ENCODE data around the gene PLEKHA8.

The PLEKHA8 gene

DNA sequence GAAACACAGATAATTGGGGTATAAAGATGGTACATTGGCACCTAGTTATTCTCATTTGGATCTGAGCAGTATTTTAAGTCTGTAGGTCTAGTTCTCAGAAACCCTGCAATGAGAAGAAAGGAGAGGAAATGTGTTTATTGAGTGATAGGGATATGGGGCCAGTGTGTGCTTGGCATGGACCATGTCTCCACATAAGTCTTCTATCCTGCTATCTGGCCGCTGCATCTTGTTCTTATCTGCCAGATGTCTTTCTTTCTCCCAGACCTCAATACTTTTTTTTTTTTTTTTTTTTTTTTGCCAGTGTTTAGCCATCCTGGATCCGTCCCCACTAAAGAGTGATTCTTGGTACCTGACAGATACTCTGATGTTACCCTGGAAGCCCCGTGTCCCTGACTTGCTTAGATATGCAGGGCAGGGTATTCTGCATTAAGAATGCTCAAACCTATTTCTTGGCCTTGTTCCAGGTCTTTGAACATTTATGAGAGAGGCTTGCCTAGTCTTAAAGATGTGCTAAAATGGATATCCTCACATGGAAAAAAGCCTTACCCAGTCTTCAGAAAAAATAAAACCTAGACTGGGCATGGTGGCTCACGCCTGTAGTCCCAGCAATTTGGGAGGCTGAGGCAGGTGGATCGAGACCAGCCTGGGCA is 116.6 kb downstream of the PLEKHA8 start:
- no peak for DNase-seq (ENCODE audit: low read depth, low spot score)

DNA sequence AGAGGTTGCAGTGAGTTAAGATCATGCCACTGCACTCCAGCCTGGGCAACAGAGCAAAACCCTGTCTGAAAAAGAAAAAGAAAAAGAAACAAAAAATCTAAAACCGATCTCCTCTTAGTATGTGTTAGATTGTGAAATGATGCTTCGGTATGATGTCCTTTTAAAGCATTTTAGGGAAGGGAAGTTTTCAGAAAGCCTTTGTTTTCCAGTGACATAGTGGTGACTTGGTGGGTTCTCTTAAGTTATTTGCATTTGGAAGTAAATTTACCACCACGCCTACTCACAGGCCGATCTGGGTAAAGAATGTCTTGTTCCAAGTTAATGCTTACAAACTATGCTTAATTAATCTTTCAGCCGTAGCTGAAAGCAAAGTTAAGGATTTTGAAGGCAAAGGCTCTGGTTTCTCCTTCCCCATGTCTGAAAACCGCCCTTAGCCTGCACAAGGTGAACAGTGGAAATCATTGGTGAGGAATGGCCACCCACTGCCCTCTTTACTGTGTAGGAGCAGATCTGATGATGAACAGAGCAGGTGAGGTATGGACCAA is 117.3 kb downstream of the PLEKHA8 start:
- DNase-seq (ENCODE audit: low read depth, low spot score), result no peak

DNA sequence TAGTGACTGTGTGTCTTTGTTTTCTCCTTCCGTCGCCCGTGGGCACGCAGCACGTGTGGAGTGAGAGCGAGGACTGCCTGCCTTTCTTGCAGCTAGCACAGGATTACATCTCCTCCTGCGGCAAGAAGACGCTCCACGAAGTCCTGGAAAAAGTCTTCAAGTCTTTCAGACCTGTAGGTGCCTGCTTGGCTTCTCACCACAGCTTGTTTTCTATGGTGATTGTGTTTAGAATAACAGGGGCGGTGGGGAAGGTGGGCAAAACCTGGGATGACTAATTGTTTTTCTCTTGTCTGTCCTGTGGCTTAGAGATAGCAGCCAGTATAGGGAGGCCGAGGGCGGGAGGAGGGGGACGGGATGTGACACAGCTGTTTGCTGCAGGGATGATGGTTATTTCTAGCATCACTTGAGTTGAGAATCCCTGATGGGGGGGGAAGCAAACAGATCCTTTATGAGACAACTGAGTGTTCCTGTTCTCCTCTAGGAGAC is 118.0 kb downstream of the PLEKHA8 start:
- DNase-seq (ENCODE audit: low read depth, low spot score), result no peak

DNA sequence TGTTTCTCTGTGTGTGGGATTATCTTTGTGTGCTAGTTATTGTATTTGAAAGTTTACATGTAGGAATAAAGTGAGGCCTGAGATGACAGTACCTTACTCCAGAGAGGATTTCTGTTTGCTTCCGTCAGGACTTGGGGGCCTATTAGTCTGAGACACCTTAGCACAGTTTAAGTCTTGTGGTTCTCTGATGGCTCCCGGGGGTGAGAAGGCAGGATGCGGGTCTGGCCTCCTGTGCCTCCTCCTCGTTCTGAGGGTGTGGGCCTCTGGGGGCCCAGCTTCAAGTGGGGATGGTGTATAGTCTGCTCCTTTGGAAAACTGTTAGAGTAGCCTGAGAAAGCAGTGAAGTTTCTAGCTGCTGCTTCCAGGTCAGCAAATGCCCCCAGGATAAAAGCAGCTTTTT is 119.0 kb downstream of the PLEKHA8 start:
- no peak for DNase-seq (ENCODE audit: low read depth, low spot score)

DNA sequence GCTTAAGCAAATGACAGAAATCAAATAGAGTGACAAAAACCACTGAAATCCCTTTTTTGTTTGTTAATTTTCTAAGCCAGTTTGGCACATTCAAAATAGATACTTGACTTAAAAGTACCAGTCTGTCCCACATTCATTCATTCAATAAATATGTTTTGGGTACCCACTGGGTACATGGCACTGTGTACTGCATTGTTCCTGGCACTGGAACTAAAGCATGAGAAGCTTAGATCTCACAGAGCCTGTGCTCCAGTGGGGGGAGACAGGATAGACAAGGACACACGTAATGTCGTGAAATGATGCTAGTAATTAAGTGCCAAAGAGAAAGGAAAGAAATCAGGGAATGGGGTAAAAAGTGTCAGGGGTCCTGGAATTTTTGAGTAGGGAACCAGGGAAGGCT is 119.6 kb downstream of the PLEKHA8 start:
- DNase-seq (ENCODE audit: low read depth, low spot score), result no peak

DNA sequence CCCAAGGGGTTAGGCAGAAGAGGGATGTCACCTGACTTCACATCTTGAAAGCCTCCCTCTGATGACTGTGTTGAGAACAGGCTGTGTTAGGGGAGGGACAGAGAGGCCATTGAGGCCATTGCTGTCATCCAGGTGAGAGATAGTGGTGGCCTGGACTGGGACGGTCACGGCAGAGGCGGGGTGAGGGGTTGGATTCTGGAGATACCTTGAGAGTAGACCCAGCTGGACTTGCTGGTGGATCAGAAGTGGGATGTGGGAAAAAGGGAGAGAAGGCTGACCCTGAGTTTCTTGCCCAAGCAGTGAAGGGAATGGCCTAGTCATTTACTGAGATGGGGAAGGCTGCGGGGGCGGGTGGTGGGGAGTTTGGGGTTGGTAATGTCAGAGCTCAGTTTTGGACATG is 120.2 kb downstream of the PLEKHA8 start:
- no peak for DNase-seq (ENCODE audit: low read depth, low spot score)

DNA sequence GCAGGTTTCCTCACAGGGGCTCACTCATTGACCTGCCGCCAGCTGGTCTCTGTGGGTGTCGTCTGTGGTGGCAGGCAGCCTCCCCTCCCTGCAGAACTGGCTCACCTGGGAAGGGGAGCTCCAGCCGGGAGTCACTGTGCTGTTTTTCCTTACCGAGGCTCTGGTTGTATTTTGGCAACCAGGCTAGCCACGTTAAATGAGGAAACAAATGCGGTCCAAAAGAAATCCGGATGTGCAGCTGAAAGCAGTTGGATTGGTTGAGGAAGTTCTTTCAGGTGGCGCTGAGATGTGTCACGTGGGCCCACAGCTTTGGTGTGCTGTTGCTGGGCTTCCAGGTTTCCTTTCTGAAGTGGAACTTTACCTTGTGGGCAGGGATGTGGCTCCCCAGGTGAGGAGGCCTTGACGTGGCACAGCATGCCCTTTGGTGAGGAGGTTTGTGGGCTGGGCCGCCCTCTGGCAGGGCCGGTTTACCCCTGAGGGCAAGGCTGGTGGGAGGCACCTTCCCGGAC is 120.8 kb downstream of the PLEKHA8 start:
- no peak for DNase-seq (ENCODE audit: low read depth, low spot score)

DNA sequence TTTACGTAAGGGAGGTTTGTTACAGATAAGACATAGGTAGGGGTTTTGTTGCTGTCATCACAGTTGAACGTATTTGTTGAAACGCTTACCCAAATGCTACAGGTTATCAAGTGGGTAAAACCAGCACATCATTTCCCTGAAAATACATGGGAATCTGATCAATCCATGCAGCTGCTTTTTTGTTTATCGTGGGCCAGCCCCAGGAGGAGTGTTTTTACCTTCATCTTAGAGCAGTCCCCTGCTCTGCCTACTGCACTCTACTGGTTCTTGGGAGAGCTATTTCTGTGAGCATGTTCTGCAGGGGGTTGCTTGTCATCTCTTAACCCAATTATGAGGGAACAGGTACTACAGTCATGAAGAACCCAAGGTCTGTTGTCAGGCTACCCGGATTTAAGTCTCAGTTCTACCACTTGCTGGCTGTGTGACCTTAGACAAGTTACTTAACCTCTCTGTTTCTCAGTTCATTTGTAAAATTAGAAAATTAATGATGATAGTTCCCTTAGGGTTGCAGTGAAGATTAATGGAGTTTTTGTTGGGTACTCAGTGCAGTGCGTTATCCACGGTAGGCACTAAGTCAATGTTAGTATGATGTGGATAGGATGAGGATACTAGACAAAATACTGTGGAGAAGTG is 121.5 kb downstream of the PLEKHA8 start:
- no peak for DNase-seq (ENCODE audit: low read depth, low spot score)

DNA sequence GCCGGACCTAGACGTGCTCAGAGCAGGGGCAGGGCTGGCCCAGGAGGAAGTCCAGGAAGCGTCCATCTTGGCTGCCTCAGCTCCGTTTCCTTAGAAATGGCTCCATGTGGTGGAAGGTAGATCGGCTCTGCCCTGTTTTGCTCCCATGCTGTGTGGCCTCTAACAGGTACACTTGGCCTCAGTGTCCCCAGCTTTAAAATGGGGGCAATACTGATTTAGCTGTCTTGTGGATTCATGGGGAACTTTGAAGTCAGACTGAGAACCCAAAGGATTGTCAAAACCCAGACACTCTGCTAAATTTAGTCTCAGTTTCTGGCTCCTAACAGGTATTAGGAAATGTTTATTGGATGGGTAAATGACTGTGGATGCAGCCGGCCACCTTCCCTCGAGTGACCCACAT is 122.5 kb downstream of the PLEKHA8 start:
- no peak for DNase-seq (ENCODE audit: low read depth, low spot score)

DNA sequence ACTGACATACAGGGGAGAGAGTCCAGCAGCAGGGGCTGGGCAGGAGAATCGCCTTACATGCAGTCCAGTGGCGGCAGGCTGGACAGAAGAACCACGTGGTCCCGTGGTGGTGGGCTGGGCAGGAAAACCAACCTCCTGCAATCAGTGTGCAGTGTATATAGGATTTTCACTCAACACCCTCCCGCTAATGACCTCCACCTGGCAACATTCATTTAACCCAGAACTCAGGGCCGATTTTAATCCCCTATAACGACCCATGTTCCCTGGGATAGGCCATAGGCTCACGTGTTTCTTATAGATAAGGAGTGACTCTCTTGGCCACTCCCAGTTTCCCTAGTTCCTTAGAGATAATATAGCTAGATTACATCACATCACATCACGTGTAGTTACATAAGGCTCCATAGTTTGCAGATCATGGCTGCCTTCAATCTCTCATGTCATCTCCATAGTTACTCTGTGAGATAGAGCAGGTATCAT is 125.9 kb downstream of the PLEKHA8 start:
- no peak for DNase-seq (ENCODE audit: low read depth, low spot score)

DNA sequence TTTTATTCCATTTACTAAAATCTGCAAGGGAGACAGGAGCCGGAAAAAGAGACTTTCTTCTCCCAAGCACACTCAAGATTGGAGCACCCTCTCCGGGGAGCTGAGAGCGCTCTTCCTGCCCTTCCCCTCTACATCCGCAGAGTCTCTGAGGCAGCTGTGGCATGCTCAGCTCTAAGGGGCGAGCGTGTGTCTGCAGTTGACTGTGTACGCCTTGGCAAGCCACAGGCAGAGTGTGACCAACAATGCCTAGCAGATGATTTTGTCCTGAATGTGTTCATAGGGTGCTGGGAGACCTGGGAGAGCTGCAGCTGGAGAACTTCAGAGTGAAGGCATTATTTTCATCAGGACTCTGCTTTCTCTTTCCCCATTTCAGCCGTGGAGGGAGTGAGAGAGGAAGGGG is 127.3 kb downstream of the PLEKHA8 start:
- DNase-seq (ENCODE audit: low read depth, low spot score), result no peak

DNA sequence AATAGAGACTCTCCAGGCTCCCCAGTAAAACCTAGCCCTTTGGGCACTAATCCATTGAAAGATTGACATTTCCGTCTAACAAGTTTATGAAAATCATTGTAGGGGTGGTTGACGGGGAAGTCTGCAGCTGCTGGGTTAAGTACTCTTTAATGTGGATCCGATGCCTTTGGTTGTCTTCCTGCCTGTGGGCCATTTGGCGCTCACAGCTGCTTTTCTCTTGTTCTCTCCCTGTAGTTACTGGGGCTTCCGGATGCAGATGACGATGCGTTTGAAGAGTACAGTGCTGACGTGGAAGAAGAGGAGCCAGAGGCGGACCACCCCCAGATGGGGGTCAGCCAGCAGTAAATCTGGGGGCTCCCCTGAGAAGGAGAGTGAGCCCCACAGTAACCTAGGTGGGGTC is 129.0 kb downstream of the PLEKHA8 start:
- DNase-seq (ENCODE audit: low read depth, low spot score), result no peak

DNA sequence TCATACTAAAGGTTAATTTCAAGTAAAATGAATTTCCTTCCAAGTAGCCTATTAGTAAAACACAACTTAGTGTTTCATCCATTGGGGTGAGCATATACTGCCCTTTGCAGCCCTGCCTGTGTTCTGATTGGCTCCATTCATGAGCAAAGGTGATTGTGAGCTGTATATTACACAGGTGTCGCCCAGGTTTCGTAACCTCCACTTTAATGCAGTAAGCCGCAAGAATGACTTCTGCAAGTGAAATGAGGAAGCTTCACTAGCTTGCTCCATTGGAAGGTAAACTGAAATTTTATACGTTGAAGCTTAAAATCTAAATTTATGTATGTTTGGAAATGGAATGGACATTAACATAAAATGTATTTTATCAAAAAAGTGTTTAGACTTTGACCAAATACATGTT is 131.0 kb downstream of the PLEKHA8 start:
- no peak for DNase-seq (ENCODE audit: low read depth, low spot score)

DNA sequence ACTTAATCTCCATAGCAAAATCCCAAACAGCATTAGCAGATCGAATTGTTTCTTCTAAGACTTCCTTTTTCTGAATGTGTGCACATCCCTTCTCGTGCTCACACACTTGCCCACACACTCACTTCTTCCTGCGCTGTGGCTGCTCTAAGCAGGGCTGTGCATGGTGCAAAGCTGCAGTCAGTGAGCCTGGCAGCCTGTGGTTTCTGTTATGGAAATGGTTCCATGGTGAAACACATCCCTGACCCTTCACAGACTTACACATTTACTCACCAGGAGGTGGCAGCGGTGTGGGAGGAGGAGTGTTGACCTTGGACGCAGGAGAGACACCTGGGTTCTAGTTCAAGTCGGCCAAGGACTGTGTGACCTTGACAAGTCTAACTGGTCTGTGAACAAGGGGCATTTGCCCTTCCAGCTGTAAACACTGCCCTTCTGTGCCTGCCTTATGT is 131.5 kb downstream of the PLEKHA8 start:
- DNase-seq (ENCODE audit: low read depth, low spot score), result no peak

DNA sequence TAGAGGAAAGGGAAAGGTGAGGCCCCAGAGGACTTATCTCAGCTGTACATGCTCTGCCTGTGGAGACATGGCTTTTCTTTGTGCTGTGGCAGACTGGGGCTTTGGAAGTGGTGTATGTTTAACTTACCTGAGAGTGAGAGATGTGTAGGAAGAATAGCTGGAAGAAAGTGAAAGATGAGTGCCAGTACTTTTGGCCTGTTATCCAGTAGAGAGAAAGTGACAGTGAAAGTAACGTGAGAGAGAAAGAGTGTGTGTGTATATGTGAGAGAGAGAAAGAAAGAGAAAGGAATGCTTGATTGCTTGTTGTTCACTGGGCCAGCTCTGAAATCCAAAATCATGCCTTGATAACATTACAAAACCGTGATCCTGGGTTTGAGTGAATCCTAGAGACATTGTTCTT is 132.1 kb downstream of the PLEKHA8 start:
- no peak for DNase-seq (ENCODE audit: low read depth, low spot score)

DNA sequence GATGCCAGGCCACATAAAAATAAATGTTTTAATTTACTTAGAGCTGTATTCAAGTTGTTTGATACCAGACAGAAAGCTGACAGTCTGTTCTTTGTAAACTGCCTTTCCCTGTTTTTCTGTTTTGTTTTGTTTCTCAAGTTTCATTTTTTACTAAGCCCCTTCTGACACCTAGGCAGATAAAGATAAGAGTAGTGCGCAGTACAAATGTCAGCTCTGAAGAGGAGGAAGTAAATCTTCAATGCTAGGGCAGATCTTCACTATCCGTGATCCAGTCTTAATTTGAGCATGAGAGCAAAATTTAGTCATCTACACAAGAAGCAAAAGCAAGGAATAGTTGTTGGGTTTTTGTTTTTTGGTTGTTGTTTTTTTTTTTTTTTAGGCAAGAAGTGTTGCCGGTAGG is 133.9 kb downstream of the PLEKHA8 start:
- DNase-seq (ENCODE audit: low read depth, low spot score), result no peak

DNA sequence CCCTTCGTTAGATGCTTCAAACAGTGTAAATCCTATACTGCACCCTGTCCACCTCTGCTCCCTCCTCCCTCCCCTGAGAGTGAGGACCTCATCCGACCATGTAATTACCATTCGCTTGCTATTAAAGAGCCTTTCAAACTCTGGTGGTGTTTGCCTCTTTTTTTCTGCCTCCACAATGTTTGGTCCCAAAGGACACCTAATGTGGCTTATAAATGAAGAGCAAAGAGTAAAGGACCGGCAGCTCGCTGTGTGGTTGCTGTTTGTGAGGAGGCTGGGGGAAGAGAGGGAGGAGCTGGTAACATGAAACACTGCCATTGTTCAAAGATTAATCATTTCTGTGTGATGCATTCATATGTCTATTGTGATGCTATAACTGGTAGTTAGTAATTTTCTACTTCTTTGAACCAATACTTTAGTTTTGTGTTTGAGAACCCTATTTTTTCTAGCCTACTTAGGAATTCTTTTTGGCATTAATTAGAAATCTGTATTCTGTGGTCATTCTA is 134.5 kb downstream of the PLEKHA8 start:
- no peak for DNase-seq (ENCODE audit: low read depth, low spot score)

DNA sequence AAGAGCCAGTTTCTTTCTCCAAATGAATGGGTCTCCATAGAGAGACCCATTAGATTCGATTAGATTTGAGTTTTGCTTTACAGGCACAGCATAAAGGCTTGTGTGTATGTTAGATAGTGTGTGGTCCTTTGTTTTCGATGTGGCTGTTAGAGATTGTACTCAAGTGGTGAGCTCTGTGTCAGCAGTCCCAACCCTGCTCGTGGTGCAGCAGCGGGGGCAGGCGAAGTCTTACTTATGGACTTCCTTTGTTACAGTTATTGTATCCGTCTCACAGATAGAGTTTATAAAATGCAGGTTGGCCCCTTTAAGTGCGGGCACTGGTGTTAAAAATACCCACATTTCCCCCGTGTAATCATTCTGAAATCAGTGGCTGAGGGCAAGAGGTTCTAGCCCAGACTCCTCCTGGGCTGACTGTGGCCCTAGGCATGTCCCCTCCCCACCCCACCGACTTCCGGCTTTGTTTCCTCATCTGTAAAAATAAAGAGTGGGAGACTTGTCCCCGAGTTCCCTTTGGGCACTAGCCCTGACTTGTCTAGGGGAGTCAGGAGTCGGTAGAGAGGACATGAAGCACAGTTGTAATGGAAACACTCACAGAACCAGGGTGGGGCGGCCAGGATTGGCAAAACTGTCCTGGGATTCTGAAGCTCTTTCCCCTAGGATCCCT is 135.2 kb downstream of the PLEKHA8 start:
- DNase-seq (ENCODE audit: low read depth, low spot score), result no peak

DNA sequence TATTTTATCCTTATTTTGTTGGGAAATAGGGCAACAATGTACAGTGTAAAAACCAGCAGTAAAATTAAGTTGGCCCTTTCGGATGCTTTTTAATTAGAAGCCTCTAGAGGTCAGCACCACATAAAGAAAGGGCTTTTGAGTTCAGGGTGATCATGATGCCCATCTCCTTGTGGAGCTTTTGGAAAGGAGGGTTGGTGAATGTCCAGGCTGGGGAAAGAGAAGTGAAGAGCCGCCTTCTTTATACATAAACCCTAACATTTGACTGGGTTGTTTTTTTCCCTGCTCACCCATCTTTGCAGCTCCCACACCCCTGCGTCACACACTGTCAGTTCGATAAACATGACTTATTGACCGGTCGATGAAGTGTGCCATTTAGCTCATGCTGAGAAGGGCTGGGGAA is 136.4 kb downstream of the PLEKHA8 start:
- DNase-seq (ENCODE audit: low read depth, low spot score), result no peak

DNA sequence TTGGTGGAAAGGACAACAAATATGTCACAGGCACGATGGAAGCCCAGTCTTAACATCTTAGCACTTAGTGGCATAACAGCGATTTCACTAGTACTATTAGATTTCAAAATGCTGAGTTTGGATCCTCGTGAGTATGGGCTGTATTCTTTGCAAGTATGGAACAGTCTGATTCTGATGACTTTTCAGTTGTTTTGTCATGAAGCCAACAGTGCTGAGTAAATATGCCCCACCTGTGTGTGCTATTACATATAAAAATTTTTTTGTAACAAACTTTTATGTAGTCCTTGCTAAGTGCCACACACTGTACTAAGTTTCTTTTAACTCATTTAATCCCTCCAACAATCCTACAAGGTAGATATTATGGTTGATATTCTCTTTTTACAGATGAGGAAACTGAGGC is 137.4 kb downstream of the PLEKHA8 start:
- no peak for DNase-seq (ENCODE audit: low read depth, low spot score)

DNA sequence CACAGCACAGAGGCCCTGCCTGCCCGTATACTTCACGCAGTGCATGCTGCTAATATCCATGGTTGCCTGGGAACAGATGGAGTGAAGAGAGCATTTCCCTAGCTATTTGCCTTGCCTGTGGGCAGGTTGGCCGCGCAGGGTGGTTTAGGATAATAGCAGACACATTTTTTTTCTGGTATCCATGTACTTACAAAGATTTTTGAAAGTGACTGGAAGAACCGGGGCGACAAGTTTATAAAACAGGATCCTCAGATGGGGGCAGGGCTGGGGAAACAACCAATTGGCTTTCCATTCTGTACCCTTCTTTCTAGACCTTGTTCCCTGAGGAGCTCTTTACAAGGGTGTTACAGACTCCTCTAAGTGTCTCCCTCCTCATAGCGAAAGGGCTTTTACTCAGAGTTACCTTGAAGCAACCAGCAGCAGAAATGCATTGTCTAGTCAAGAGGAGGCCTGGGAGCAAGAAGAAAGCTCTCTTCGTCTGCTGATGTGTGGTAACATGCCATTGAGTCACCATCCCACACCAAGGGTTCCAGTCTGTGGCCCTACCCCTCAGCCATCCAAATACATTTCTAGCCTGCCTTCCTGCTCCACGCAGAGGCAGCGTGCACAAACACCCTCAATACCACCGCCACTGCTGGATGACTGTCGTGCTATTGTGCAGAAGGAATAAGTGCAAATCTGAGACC is 138.1 kb downstream of the PLEKHA8 start:
- no peak for DNase-seq (ENCODE audit: low read depth, low spot score)

DNA sequence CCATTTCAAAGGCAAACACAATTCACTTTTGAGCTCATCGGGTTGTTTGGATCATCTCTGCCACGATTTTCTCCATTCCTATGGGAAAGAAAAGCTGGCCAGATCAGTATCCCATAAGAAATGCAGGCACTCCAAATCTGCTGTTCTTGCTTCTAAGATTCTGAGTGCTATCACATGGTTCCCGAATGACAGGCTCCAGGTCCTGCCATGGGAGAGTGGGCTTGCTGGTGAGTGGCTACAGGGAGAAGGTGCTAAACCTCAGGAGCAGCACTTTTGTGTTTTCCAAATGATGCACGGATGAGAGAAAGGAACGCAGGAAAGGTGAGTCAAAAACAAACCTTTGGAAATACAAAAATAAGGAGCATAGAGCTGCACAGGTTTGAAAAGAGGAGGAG is 138.6 kb downstream of the PLEKHA8 start:
- DNase-seq (ENCODE audit: low read depth, low spot score), result no peak

All from activated naive CD8-positive, alpha-beta T cell treated with anti-CD3 and anti-CD28 coated beads, Interleukin-2, amount 50 U/mL, for 16 hours (primary cell).